Panc1 (cell line): ENCODE measurements around the gene SPEF1. TPM values are rescaled to one million over a fixed set of nuclear protein-coding genes. Genes with fewer than 3 reads are reported as not detected.

ENCODE experiments used
- ATAC-seq: fragments of 200-7000 bp; cut with Tn5 transposase; 2 replicates; pipeline ENCODE4 v1.9.1; 2020; ENCODE audit warnings: mild to moderate bottlenecking, moderate library complexity
- BruUV-seq: library from RNA; stranded (reverse); fragments of 400-500 nt; replicated peaks from 2 replicates; lab custom pipeline; 2021; lab: Mats Ljungman, UMichigan
- CTCF ChIA-PET: fragments of 300-600 bp; sonication (Branson Sonifier 250); formaldehyde crosslinking; loops from one replicate; lab custom pipeline; 2022; ENCODE audit warnings: antibody characterized with exemption; lab: Charles Lee
- POLR2A ChIA-PET: fragments of 300-600 bp; sonication (Branson Sonifier 250); formaldehyde crosslinking; loops from one replicate; lab custom pipeline; 2022; ENCODE audit warnings: antibody characterized with exemption; lab: Charles Lee
- DNase-seq: peaks from one replicate; pipeline ENCODE4 v3.0.0-alpha.2; 2010; ENCODE audit warnings: low read depth, low spot score
- H3K27ac ChIP-seq: 2 replicates; pipeline ENCODE4 v1.5.1; 2011; ENCODE audit warnings: mild to moderate bottlenecking, low read length, inconsistent platforms
- H3K27me3 ChIP-seq: fragments of 200-500 bp; sonication (Bioruptor generic); 2 replicates; pipeline ENCODE4 v1.6.0; 2014; ENCODE audit warnings: low read length, inconsistent platforms; ENCODE audit not compliant: control insufficient read depth, insufficient read depth
- H3K36me3 ChIP-seq: fragments of 200-500 bp; sonication (Bioruptor generic); 2 replicates; pipeline ENCODE4 v1.5.1; 2014; ENCODE audit warnings: inconsistent platforms, mild to moderate bottlenecking, low read length, moderate library complexity; ENCODE audit not compliant: control insufficient read depth, insufficient read depth
- H3K4me1 ChIP-seq: 2 replicates; pipeline ENCODE4 v1.5.1; 2011; ENCODE audit warnings: inconsistent platforms, mild to moderate bottlenecking, low read length, moderate library complexity; ENCODE audit not compliant: control insufficient read depth, insufficient read depth
- H3K4me3 ChIP-seq, 2 experiments: 2 replicates each; pipeline ENCODE4 v1.5.1; 2011 to 2012; ENCODE audit warnings: low read depth in 2 of 2, low read length in 2 of 2, mild to moderate bottlenecking in 2 of 2, inconsistent platforms in 1 of 2, moderate library complexity in 1 of 2
- H3K9me3 ChIP-seq: fragments of 200-500 bp; sonication (Bioruptor generic); 2 replicates; pipeline ENCODE4 v1.5.1; 2014; ENCODE audit warnings: low read depth, mild to moderate bottlenecking, inconsistent platforms, low read length, moderate library complexity; ENCODE audit not compliant: control insufficient read depth, insufficient read depth
- CTCF ChIP-seq: fragments of 450-650 bp; IDR thresholded peaks from 2 replicates; pipeline ENCODE4 v1.5.1; 2017; ENCODE audit warnings: mild to moderate bottlenecking
- POLR2AphosphoS5 ChIP-seq: IDR thresholded peaks from 2 replicates; pipeline ENCODE4 v1.6.1; 2012; ENCODE audit warnings: mild to moderate bottlenecking, low read depth, low read length, moderate library complexity
- REST ChIP-seq, 2 experiments: IDR thresholded peaks; 2 replicates each; pipeline ENCODE4 v1.6.1; 2011 to 2012; ENCODE audit warnings: low read depth in 2 of 2, control low read depth in 1 of 2, low read length in 1 of 2, mild to moderate bottlenecking in 1 of 2, moderate library complexity in 1 of 2; ENCODE audit not compliant: insufficient read depth in 1 of 2
- SIN3A ChIP-seq: IDR thresholded peaks from 2 replicates; pipeline ENCODE4 v1.6.1; 2012; ENCODE audit warnings: low read depth, mild to moderate bottlenecking, low read length, moderate library complexity, borderline replicate concordance; ENCODE audit not compliant: insufficient read depth
- TCF7L2 ChIP-seq: IDR thresholded peaks from 2 replicates; pipeline ENCODE4 v1.6.1; 2011; ENCODE audit warnings: mild to moderate bottlenecking, low read depth, low read length, inconsistent platforms
- in situ Hi-C: cut with HindIII; loops from 2 replicates; pipeline ENCODE4 v1.10.0; 2016; ENCODE audit warnings: low sequenced_read_pairs, low pct_unique_long_range_greater_than_20kb
- intact Hi-C: fragments of 100-400 bp; cut with micrococcal nuclease; formaldehyde crosslinking; loops from one replicate; pipeline ENCODE4 v1.10.0; 2022; ENCODE audit not compliant: unreplicated experiment
- total RNA-seq: library from RNA; stranded (reverse); gene quantifications from one replicate; pipeline ENCODE4 v1.2.1, GENCODE V29; 2021; ENCODE audit not compliant: unreplicated experiment

Gene SPEF1
- total RNA-seq, 1 experiment from 2014 or later: 0.41 TPM

GRCh38 chr20:3766422-3767109, 14.7 kb downstream of the SPEF1 start:
- in situ Hi-C loops (no loop called here), intact Hi-C loops (loop anchor here (5.0 kb wide), 1 partner anchor 89 kb away; no protein-coding TSS in a partner anchor)
- ChIA-PET CTCF (no interaction called here), POLR2A (no interaction called here)
- BruUV-seq: no TSS peak
- peak overlapping the region; percentile 86 to 89 for H3K4me3 ChIP-seq
- H3K27me3 ChIP-seq: no peaks in the 10 kb centered on the region
- no peaks in the 10 kb centered on the region; the same call in 1 of the 2 replicates for H3K36me3 ChIP-seq
- peaks cover 19% of the 10 kb centered on the region for H3K4me1 ChIP-seq
- ATAC-seq: no peak
- H3K27ac ChIP-seq: peak overlapping the region; percentile 83
- DNase-seq: no peak
- no peak for TF ChIP-seq POLR2AphosphoS5
- TF ChIP-seq SIN3A: no peak
- no peak for TF ChIP-seq CTCF
- no peak for TF ChIP-seq REST (IDR thresholded peaks at IDR 0.05; ENCODE audit: insufficient read depth in 1 of 2, low read depth in 2 of 2, low read length in 1 of 2)
- H3K9me3 ChIP-seq: no peaks in the 10 kb centered on the region

GRCh38 chr20:3765171-3765882, 15.9 kb downstream of the SPEF1 start:
- DNase-seq: no peak
- ChIA-PET CTCF (no interaction called here), POLR2A (interaction anchor here (0.6 kb wide), 1 partner anchor 12 kb away, joined by 3 read pairs; no protein-coding TSS in a partner anchor)
- H3K4me3 ChIP-seq: no peak overlapping the region
- intact Hi-C loops (loop anchor here (5.0 kb wide), 1 partner anchor 88 kb away; no protein-coding TSS in a partner anchor), in situ Hi-C loops (no loop called here)
- TSS peak; percentile 60 for BruUV-seq
- ATAC-seq: no peak
- H3K27me3 ChIP-seq: no peaks in the 10 kb centered on the region
- no peak overlapping the region for H3K27ac ChIP-seq
- no peaks in the 10 kb centered on the region; the same call in 1 of the 2 replicates for H3K36me3 ChIP-seq
- TF ChIP-seq POLR2AphosphoS5 (no peak), CTCF (no peak), REST (IDR thresholded peaks at IDR 0.05; ENCODE audit: insufficient read depth in 1 of 2, low read depth in 2 of 2, low read length in 1 of 2) (no peak), TCF7L2 (no peak), SIN3A (no peak)
- H3K4me1 ChIP-seq: peaks cover 19% of the 10 kb centered on the region
- H3K9me3 ChIP-seq: no peaks in the 10 kb centered on the region
